IPS-18a (cell line): ENCODE measurements around the gene MARCHF9.
A peak's percentile ranks its signal among the peaks of the same experiment; 100 is the strongest.
"Not testable (repeated sequence)": the region's sequence is repeated elsewhere in the genome, so short reads cannot be mapped to it uniquely, and the experiment has no call there.

Source experiments
- H3K27ac ChIP-seq: one replicate; pipeline ENCODE4 v1.5.1; 2013; ENCODE audit warnings: low read length
- H3K27me3 ChIP-seq: one replicate; pipeline ENCODE4 v1.6.1; 2013; ENCODE audit warnings: mild to moderate bottlenecking, low read length; ENCODE audit not compliant: control insufficient read depth, insufficient read depth
- H3K36me3 ChIP-seq: one replicate; pipeline ENCODE4 v1.6.1; 2013; ENCODE audit warnings: low read depth, low read length; ENCODE audit not compliant: control insufficient read depth
- H3K4me1 ChIP-seq: one replicate; pipeline ENCODE4 v1.6.1; 2013; ENCODE audit warnings: low read depth, low read length; ENCODE audit not compliant: control insufficient read depth
- H3K4me3 ChIP-seq: one replicate; pipeline ENCODE4 v1.5.1; 2013; ENCODE audit warnings: low read length
- H3K9ac ChIP-seq: one replicate; pipeline ENCODE4 v1.6.1; 2013; ENCODE audit warnings: mild to moderate bottlenecking, low read length, moderate library complexity
- H3K9me3 ChIP-seq: one replicate; pipeline ENCODE4 v1.6.1; 2013; ENCODE audit warnings: low read depth, low read length; ENCODE audit not compliant: control insufficient read depth

MARCHF9 gene

DNA sequence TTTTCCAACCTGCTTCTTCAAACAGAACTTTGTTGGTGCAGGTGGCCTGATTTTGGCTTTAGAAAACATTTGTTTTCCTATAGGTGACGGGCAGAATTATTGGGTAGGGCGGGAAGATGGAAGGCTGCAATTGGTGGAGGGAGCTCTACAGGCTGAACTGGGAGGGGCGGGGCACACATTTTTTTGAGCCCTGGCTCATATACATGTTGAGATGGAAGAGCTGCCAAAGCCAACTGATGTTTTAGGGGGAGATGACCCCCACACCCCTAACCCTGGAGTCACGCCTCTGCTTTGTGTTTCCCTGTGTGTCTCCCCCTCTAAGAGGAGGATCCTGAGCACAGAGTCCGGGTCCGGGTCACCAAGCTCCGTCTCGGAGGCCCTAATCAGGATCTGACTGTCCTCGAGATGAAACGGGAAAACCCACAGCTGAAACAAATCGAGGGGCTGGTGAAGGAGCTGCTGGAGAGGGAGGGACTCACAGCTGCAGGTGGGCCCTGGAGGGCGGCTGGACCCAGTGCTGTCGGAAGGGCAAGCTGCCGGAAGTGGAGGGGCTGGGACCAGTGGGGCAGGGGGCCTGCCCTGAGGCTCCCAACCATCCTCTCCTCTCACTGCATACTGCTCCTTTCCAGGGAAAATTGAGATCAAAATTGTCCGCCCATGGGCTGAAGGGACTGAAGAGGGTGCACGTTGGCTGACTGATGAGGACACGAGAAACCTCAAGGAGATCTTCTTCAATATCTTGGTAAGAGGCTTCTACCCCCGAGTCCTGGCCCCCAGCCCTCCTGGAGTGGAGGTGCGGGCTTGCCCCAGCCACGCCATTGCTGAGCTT is 34.9 kb upstream of the MARCHF9 start:
- no peaks in the 10 kb centered on the region for H3K9me3 ChIP-seq
- no peak overlapping the region for H3K4me3 ChIP-seq
- H3K27me3 ChIP-seq: peaks cover 21% of the 10 kb centered on the region
- no peaks in the 10 kb centered on the region for H3K4me1 ChIP-seq
- peaks cover 11% of the 10 kb centered on the region for H3K36me3 ChIP-seq
- H3K9ac ChIP-seq: no peak overlapping the region
- no peak overlapping the region for H3K27ac ChIP-seq

DNA sequence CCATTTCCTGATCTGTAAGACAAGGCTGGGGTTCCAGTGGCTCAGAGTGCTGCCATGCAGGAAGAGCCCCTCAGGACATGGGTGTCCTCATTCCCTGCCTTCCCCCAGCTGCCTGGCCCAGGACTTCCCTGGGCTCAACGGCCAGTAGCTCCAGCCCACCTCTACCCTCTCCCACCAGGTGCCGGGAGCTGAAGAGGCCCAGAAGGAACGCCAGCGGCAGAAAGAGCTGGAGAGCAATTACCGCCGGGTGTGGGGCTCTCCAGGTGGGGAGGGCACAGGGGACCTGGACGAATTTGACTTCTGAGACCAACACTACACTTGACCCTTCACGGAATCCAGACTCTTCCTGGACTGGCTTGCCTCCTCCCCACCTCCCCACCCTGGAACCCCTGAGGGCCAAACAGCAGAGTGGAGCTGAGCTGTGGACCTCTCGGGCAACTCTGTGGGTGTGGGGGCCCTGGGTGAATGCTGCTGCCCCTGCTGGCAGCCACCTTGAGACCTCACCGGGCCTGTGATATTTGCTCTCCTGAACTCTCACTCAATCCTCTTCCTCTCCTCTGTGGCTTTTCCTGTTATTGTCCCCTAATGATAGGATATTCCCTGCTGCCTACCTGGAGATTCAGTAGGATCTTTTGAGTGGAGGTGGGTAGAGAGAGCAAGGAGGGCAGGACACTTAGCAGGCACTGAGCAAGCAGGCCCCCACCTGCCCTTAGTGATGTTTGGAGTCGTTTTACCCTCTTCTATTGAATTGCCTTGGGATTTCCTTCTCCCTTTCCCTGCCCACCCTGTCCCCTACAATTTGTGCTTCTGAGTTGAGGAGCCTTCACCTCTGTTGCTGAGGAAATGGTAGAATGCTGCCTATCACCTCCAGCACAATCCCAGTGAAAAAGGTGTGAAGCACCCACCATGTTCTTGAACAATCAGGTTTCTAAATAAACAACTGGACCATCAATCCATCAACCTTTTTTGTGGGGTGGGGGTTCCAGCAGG is 34.0 kb upstream of the MARCHF9 start:
- Histone ChIP-seq H3K27ac (no peak overlapping the region), H3K4me1 (no peaks in the 10 kb centered on the region), H3K27me3 (peaks cover 29% of the 10 kb centered on the region), H3K9ac (no peak overlapping the region), H3K9me3 (no peaks in the 10 kb centered on the region), H3K36me3 (peaks cover 11% of the 10 kb centered on the region), H3K4me3 (no peak overlapping the region)

DNA sequence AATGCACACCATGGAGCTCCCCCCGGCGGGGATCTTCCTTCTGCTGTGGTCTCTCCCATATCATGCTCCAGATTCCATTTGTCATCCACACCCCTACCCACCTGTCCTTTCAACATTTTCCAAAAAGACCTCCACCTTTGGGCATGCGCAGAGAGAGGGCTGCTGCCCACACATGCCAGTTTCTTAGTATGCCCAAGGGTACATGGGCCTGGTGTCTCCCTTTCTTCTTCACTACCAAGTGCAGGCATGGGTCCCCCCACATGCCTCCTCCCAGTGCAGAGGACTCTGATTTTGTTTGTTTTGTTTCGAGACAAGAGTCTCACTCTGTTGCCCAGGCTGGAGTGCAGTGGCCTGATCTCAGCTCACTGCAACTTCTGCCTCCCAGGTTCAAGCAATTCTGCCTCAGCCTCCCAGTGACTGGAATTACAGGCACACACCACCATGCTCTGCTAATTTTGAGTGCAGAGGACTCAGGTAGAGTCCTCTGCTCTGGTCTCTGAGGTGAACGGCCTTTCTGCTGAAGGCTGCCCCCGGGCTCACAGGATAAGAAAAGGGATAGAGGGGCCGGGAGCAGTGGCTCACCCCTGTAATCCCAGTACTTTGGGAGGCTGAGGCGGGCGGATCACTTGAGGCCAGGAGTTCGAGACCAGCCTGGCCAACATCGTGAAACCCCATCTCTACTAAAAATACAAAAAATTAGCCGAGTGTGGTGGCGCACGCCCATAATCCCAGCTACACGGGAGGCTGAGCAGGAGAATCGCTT is 32.9 kb upstream of the MARCHF9 start:
- not testable (repeated sequence) for H3K4me3 ChIP-seq, H3K9ac ChIP-seq, H3K4me1 ChIP-seq, H3K9me3 ChIP-seq, H3K27ac ChIP-seq
- peaks cover 11% of the 10 kb centered on the region for H3K36me3 ChIP-seq
- peaks cover 40% of the 10 kb centered on the region for H3K27me3 ChIP-seq

DNA sequence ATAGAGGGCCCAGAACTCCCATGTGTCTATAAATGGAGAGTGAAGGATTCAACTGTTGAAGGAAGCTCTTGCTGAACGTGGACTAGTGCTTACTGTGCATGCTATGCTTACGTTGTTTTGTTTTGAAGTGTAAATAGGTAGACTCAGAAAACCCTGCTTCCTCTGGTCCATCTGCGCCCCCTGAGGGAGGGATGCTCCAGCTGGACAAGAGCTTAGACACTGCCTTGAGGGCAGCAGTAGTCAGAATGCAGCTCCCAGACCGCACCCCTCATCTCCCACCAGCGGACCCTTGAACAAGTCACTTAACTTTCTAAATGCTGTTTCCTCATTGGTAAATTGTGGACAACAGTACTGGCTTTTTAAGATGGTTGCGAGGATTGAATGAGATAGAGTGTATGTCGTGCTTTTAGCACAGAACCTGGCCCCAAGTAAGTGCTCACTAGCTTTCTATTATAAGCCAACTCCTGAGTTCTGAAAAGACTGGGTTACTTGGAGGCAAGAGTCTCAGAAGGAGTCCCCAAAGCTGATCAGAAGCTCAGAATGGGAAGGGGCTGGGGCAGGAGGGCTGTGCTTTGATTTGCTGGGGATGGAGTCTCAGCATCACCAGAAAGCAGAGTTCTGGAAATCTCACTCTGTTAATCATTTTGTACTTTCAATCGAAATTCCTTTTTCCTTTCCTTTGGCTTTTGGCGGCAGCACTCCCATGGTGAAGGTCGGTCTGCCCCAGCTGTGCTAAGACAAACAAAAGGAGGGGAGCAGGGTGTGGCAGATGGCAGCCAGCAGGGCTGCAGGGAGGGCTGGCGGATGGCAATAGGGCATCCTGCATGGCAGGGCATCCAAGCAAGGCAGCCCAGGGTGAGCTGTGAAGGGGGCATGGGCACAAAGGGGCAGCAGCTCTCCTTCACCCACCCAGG is 31.9 kb upstream of the MARCHF9 start:
- peaks cover 49% of the 10 kb centered on the region for H3K27me3 ChIP-seq
- no peak overlapping the region for H3K4me3 ChIP-seq
- H3K4me1 ChIP-seq: no peaks in the 10 kb centered on the region

DNA sequence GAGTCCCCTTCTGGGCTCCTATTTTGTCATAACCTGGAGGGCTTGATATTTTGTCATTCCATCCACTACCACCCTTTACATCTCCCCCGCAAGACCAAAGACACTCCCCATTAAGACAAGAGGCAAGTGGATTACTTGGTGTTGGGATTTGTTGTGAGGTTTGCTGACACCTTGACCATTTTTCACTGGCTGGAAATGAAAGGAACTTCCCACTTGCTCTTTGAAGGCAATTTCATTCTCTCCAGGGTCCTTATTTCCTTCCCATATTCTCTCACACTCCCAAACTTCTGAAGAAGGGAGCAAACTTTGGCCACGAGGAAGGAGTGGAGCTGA is 31.3 kb upstream of the MARCHF9 start:
- H3K9ac ChIP-seq: no peak overlapping the region
- H3K9me3 ChIP-seq: no peaks in the 10 kb centered on the region
- H3K4me1 ChIP-seq: no peaks in the 10 kb centered on the region
- H3K4me3 ChIP-seq: no peak overlapping the region
- peaks cover 6% of the 10 kb centered on the region for H3K36me3 ChIP-seq
- H3K27me3 ChIP-seq: peaks cover 56% of the 10 kb centered on the region
- H3K27ac ChIP-seq: no peak overlapping the region

More for the DNA sequence above, 31.9 kb upstream of the MARCHF9 start:
- Histone ChIP-seq H3K36me3 (peaks cover 9% of the 10 kb centered on the region), H3K27ac (no peak overlapping the region), H3K9ac (no peak overlapping the region), H3K9me3 (no peaks in the 10 kb centered on the region)

DNA sequence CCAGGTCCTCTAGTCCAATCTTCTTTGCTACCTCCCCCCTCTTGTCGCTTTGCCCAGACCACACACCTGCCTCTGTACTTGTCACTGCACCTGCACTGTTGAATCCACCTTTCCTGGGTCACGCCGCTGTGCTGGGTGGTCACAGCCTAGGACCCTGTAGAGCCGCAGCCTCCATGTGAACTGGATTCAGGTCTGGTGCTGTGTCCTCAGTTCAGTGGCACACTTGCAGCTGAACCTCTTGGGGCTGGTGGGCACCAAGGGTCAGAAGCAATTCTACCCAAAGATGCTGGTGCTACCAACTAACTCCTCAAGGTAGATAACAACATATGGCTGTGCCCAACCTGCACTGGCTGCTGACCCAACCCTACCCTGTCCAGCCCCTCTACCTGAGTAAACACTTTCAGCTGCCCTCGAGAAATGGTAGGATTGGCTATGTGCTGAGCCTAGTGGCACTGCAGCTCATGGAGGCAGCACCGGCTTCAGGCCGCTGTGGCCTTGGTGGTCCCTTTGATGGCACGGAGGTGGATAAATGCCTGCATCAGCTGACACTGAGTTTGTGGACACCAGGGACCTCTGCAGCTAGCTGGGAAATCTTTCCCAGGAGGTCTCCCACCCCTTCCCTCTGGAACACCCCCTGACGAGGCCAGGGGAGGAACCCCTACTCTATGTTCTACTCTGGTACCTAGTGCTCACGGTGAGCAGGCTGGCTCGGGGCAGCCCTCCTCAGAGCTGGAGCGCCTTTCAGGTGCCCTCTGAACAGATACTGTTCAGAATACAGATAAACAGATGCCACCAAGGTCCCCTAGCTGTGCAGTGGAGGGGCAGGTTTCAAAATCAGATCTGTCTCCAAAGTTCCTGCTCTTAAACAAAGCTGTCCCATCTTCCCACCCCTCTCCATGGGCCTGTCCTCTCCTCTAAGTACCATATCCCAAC is 30.6 kb upstream of the MARCHF9 start:
- no peak overlapping the region for H3K4me3 ChIP-seq
- H3K27me3 ChIP-seq: peaks cover 62% of the 10 kb centered on the region
- H3K27ac ChIP-seq: no peak overlapping the region
- peaks cover 1% of the 10 kb centered on the region for H3K36me3 ChIP-seq
- H3K9ac ChIP-seq: no peak overlapping the region
- no peaks in the 10 kb centered on the region for H3K9me3 ChIP-seq
- H3K4me1 ChIP-seq: no peaks in the 10 kb centered on the region

DNA sequence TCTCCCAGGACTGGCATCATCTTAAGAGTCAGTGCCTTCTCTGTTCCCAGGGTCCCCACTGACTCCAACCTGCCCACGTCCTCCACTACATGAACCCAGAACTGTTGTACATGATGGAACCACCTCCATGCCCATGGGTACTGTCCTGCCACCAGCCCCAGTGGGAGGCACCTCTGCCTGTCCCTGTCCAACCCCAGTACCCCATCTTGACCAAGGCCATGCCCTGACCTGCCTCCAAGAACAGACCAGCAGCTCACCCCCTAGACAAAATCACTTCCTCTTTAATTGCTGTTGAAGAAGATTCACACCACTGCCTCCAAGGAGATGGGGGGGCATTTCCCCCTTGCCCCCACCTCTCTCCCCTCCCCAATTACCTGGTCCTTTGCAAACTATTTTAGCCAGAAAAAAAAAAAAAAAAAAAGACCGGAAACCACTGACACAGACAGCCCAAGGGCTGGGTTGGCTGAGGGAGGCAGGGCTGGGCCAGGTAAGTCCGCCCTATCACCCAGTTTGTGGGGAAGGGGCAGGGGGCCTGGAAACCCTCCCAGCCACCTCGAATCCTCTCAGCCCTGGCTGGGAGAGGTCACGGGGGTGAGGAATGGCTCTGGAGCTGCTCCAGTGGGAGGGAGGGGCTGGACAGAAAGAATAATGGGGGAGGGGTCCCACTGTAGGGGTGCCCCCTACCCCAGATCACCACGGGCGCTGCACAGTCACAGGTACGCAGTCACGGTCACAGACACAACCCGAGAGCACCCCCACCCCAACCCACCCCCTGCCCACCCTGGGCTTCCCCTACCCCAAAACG is 29.8 kb upstream of the MARCHF9 start:
- Histone ChIP-seq H3K9me3 (no peaks in the 10 kb centered on the region), H3K27me3 (peaks cover 71% of the 10 kb centered on the region), H3K9ac (no peak overlapping the region), H3K36me3 (no peaks in the 10 kb centered on the region), H3K4me3 (no peak overlapping the region), H3K4me1 (no peaks in the 10 kb centered on the region), H3K27ac (no peak overlapping the region)

DNA sequence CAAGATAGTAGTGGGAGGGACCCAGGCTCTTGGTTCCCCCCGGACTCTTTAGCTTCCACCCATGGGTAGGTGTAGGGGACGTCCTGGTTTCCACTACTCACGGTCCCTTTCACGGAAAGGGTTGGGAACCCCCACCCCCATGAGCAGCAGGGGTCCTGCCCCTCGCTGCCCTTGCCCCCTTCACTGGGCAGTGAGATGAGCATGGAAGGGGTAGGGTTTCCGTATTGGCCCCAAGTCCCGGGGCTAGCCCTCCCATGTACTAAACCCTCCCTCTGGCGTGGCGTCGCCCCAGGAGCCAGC is 29.1 kb upstream of the MARCHF9 start:
- no peaks in the 10 kb centered on the region for H3K4me1 ChIP-seq
- peak overlapping the region; percentile 75 for H3K4me3 ChIP-seq
- H3K9me3 ChIP-seq: no peaks in the 10 kb centered on the region
- H3K9ac ChIP-seq: no peak overlapping the region
- H3K27ac ChIP-seq: no peak overlapping the region
- H3K27me3 ChIP-seq: peaks cover 78% of the 10 kb centered on the region
- H3K36me3 ChIP-seq: no peaks in the 10 kb centered on the region

DNA sequence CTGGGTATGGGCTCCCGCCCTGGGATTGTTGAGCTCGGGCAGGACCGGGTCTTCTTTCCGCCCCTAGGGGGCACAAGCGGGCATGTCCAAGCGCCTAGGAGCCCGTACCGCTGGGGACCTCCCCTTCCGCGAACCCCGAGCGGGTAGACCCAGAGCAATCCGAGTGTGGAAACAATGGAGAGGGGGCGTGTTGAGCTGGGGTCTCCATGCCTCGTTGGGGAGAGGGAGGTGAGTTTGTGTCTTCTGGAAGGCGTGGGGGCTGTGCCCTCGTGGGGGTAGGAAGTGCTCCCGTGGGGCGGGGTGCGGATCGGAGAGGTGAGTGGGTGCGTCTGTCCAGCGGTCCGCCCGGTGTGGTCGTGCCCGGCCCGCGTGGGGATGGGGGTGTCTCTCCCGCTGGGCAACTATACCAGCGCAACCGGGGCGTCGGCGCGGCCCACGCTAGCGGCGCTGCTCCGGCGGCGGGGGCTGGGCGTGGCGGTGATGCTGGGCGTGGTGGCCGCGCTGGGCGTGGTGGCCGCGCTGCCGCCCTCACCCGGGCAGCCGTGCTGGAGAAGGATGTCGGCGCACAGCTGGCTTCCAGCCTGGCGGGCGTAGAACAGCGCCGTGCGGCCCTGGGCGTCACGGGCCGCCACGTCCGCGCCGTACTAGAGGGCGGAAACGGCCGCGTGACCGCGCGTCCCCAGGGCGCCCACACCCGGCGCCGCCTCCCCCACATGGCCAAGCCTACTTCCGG is 28.6 kb upstream of the MARCHF9 start:
- Histone ChIP-seq H3K9me3 (no peaks in the 10 kb centered on the region), H3K9ac (no peak overlapping the region), H3K4me3 (peak overlapping the region; percentile 75), H3K36me3 (no peaks in the 10 kb centered on the region), H3K27ac (no peak overlapping the region), H3K4me1 (no peaks in the 10 kb centered on the region), H3K27me3 (peaks cover 83% of the 10 kb centered on the region)
